ENCODE measurements around the gene PHF19.

GRCh38 chr9:120866651-120867050 lies 10.3 kb downstream of the PHF19 start:
- TF ChIP-seq, protein P1, sequence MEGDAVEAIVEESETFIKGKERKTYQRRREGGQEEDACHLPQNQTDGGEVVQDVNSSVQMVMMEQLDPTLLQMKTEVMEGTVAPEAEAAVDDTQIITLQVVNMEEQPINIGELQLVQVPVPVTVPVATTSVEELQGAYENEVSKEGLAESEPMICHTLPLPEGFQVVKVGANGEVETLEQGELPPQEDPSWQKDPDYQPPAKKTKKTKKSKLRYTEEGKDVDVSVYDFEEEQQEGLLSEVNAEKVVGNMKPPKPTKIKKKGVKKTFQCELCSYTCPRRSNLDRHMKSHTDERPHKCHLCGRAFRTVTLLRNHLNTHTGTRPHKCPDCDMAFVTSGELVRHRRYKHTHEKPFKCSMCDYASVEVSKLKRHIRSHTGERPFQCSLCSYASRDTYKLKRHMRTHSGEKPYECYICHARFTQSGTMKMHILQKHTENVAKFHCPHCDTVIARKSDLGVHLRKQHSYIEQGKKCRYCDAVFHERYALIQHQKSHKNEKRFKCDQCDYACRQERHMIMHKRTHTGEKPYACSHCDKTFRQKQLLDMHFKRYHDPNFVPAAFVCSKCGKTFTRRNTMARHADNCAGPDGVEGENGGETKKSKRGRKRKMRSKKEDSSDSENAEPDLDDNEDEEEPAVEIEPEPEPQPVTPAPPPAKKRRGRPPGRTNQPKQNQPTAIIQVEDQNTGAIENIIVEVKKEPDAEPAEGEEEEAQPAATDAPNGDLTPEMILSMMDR (IDR thresholded peaks at IDR 0.05), result no peak
- TF ChIP-seq POLR2AphosphoS5 (IDR thresholded peaks at IDR 0.05), result no peak
- TF ChIP-seq EP300 (IDR thresholded peaks at IDR 0.05), result no peak
- no peak for TF ChIP-seq POLR2A (IDR thresholded peaks at IDR 0.05)
